Loucy (cell line): ENCODE measurements around the gene NCKAP5.

ENCODE experiments used
- EZH2phosphoT487 ChIP-seq: fragments of 200-600 bp; IDR thresholded peaks from 2 replicates; pipeline ENCODE4 v1.6.1; 2018; ENCODE audit warnings: antibody characterized with exemption, mild to moderate bottlenecking, moderate library complexity, borderline replicate concordance
- TF ChIP-seq, protein P1 (sequence below): fragments of 200-600 bp; sonication (generic); conservative IDR thresholded peaks from 2 replicates; pipeline ENCODE4 v1.5.1; 2014; ENCODE audit warnings: mild to moderate bottlenecking, antibody characterized with exemption, low read length

DNA sequence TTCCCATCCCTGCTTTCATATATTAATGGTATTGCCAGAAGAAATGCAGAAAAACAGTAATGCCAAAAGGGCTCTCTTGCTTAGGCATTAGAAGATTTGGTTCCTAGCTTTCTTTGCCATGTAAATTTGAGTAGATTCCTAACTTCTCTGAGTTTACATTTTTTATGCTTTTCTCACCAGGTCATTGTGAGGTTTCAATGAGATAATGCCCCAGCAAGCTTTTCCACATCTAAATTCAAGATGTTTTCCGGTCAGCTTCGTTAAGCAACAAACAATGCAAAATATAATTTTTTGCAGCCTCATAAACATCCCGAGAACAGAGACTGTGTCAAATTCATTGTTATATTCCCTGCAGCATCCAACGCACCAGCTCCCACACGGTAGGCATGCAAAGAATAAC lies 44.9 kb downstream of the NCKAP5 start:
- TF ChIP-seq, protein P1, sequence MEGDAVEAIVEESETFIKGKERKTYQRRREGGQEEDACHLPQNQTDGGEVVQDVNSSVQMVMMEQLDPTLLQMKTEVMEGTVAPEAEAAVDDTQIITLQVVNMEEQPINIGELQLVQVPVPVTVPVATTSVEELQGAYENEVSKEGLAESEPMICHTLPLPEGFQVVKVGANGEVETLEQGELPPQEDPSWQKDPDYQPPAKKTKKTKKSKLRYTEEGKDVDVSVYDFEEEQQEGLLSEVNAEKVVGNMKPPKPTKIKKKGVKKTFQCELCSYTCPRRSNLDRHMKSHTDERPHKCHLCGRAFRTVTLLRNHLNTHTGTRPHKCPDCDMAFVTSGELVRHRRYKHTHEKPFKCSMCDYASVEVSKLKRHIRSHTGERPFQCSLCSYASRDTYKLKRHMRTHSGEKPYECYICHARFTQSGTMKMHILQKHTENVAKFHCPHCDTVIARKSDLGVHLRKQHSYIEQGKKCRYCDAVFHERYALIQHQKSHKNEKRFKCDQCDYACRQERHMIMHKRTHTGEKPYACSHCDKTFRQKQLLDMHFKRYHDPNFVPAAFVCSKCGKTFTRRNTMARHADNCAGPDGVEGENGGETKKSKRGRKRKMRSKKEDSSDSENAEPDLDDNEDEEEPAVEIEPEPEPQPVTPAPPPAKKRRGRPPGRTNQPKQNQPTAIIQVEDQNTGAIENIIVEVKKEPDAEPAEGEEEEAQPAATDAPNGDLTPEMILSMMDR = no peak
- TF ChIP-seq EZH2phosphoT487 = no peak
